ENCODE results near the gene SLC5A2. TPM values are rescaled to one million over a fixed set of nuclear protein-coding genes. Genes with fewer than 3 reads are reported as not detected.

SLC5A2 gene
- total RNA-seq, 4 donors from 2014 or later, result 0.13 to 0.66 (median 0.34) TPM; not detected in 1

DNA sequence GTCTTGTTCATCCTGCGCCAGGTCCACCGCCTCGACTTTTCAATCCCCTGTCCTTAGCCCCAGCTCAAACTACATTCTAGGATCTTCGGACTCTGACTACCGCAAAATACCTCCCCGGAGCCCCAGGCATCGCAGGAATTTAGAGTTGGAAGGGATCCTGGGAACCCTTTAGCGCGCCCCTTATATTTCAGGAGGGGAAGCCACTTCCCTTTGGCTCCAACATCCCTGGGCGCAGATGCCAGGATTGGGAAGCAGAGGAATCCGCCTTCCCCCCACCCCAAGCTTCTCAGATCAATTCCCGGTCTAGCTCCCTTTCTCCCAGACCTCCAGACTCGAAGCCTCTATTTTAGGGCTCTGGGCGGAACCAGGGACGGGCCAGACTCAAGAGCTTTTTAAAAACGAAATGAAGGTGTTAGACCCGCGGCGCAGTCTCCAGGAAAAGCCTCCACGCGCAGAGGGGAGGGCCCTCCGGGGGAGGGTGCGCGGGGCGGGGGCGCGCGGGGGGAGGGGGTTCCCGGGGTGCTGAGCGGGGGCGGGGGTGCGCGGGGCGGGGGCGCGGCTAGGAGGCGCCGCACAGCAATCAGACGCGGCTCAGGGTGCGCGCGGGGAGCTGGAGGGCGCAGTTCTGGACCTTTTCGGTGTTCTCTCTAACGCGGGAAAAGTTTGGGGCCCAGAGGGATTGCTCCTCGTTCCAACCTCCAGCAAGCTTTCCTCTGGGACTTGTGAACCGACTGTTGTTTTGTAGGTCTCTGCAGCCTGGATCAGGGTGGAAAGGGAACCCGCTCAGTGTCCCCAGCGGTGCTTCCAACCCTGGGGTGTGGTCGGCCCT lies 46.4 kb downstream of the SLC5A2 start:
- Histone ChIP-seq H3K27me3 (peaks cover 0 to 48% (median 0%) of the 10 kb centered on the region in 4 donors), H3K27ac (replicated peaks in 1 of 4) (peak overlapping the region in 2 of 4 donors; percentile 10 to 62)
- intact Hi-C loops (cut with DNase I), result no loop called here

DNA sequence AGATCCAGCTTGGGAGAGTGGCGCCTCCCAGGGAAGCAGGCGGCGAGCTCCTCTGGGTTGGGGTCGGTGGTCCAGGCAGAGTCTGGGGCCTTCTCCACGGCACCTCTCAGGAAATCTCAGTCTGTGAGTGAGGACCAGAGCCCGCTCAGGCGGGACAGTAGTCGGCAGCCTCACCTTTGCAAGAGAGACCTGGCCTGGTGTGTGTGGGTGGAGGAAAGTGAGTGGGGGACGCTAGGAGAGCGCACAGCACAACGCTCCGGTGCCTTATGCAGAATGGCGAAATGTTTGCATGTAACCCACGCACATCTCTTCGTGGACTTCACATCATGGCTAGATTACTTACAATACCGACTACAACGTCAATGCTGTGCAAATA lies 47.0 kb downstream of the SLC5A2 start:
- Histone ChIP-seq H3K4me3 (peak overlapping the region; percentile 46 to 61 (median 50)), H3K27me3 (peaks cover 0 to 48% (median 0%) of the 10 kb centered on the region in 4 donors), H3K36me3 (no peaks in the 10 kb centered on the region), H3K27ac (replicated peaks in 1 of 4) (peak overlapping the region in 1 of 4 donors; percentile 62), H3K4me1 (peaks cover 2 to 17% (median 17%) of the 10 kb centered on the region in 4 donors), H3K9me3 (no peaks in the 10 kb centered on the region)
- intact Hi-C loops (cut with DNase I), result no loop called here
- 26% methylated on average over 13 of the region's 17 CpGs for WGBS
- TF ChIP-seq POLR2AphosphoS5 (IDR thresholded peaks at IDR 0.05) (no peak), POLR2A (IDR thresholded peaks at IDR 0.05; ENCODE audit: low read depth) (no peak), EP300 (IDR thresholded peaks at IDR 0.05) (no peak)
- TF ChIP-seq, protein P1, sequence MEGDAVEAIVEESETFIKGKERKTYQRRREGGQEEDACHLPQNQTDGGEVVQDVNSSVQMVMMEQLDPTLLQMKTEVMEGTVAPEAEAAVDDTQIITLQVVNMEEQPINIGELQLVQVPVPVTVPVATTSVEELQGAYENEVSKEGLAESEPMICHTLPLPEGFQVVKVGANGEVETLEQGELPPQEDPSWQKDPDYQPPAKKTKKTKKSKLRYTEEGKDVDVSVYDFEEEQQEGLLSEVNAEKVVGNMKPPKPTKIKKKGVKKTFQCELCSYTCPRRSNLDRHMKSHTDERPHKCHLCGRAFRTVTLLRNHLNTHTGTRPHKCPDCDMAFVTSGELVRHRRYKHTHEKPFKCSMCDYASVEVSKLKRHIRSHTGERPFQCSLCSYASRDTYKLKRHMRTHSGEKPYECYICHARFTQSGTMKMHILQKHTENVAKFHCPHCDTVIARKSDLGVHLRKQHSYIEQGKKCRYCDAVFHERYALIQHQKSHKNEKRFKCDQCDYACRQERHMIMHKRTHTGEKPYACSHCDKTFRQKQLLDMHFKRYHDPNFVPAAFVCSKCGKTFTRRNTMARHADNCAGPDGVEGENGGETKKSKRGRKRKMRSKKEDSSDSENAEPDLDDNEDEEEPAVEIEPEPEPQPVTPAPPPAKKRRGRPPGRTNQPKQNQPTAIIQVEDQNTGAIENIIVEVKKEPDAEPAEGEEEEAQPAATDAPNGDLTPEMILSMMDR (IDR thresholded peaks at IDR 0.05), result no peak
- no peak for DNase-seq (ENCODE audit: extremely low spot score)

More for the DNA sequence above, 46.4 kb downstream of the SLC5A2 start:
- 2% methylated on average over 50 of the region's 52 CpGs for WGBS
- peaks cover 2 to 17% (median 17%) of the 10 kb centered on the region in 4 donors for H3K4me1 ChIP-seq
- TF ChIP-seq, protein P1 (IDR thresholded peaks at IDR 0.05), result no peak
- peak overlapping the region; percentile 46 to 61 (median 50) for H3K4me3 ChIP-seq
- no peak for DNase-seq (ENCODE audit: extremely low spot score)
- no peaks in the 10 kb centered on the region for H3K9me3 ChIP-seq
- no peaks in the 10 kb centered on the region for H3K36me3 ChIP-seq

DNA sequence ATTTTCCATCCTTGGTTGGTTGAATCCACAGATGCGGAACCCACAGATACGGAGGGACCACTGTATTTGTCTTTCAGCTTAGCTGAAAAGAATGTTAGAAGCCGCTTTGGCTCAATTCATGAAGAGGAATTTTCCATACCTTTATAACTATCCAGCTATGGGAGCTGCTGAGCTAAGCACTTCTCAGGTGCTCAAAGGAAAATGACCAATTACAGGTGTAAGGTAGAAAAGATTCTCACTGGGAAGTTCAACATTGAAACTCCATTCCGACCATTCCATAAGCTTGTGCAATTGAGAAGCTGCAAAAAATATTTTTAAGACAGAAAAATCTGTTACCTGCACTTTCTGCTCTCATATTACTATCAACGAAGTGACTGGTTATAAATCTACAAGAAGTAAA lies 47.5 kb downstream of the SLC5A2 start:
- DNase-seq (ENCODE audit: extremely low spot score), result no peak
- H3K27ac ChIP-seq (replicated peaks in 1 of 4), result no peak overlapping the region
- no peaks in the 10 kb centered on the region for H3K9me3 ChIP-seq
- H3K4me3 ChIP-seq, result no peak overlapping the region
- H3K36me3 ChIP-seq, result no peaks in the 10 kb centered on the region
- no peak for TF ChIP-seq POLR2AphosphoS5 (IDR thresholded peaks at IDR 0.05)
- TF ChIP-seq, protein P1 (IDR thresholded peaks at IDR 0.05), result no peak
- TF ChIP-seq POLR2A (IDR thresholded peaks at IDR 0.05; ENCODE audit: low read depth), result no peak
- TF ChIP-seq EP300 (IDR thresholded peaks at IDR 0.05), result no peak
- intact Hi-C loops (cut with DNase I), result no loop called here
- WGBS, result 87% methylated on average over 5 of the region's 5 CpGs
- peaks cover 2 to 17% (median 17%) of the 10 kb centered on the region in 4 donors for H3K4me1 ChIP-seq
- H3K27me3 ChIP-seq, result peaks cover 0 to 52% (median 0%) of the 10 kb centered on the region in 4 donors

DNA sequence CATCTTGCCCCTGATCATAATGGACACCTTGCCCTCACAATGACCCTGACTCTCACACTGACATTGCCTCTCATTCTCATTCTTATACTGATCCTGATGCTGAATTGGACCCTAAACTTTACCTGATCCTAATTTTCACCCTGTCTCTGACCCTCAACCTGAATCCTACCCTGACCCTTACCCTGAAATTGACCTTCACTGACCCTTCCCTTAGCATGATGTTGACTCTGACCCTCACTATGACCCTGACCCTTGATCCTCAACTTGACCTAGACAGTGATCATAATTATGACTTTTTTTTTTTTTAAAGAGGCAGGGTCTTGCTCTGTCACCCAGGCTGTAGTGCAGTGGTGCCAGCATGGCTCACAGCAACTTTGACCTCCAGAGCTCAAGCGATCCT lies 48.2 kb downstream of the SLC5A2 start:
- DNase-seq (ENCODE audit: extremely low spot score), result no peak
- Histone ChIP-seq H3K4me3 (no peak overlapping the region), H3K36me3 (no peaks in the 10 kb centered on the region), H3K9me3 (no peaks in the 10 kb centered on the region), H3K27me3 (peaks cover 0 to 52% (median 0%) of the 10 kb centered on the region in 4 donors), H3K27ac (replicated peaks in 1 of 4) (no peak overlapping the region), H3K4me1 (peaks cover 2 to 17% (median 17%) of the 10 kb centered on the region in 4 donors)
- intact Hi-C loops (cut with DNase I), result no loop called here
- TF ChIP-seq EP300 (IDR thresholded peaks at IDR 0.05), result no peak
- TF ChIP-seq POLR2AphosphoS5 (IDR thresholded peaks at IDR 0.05), result no peak
- TF ChIP-seq POLR2A (IDR thresholded peaks at IDR 0.05; ENCODE audit: low read depth), result no peak
- TF ChIP-seq, protein P1 (IDR thresholded peaks at IDR 0.05), result no peak
- 94% methylated on average over 1 of the region's 1 CpG for WGBS
